ENCODE data around the gene PDZRN4.

PDZRN4 gene

GRCh38 chr12:41193311-41193710, 5.2 kb downstream of the PDZRN4 start:
- Histone ChIP-seq H3K9me2 (replicated peaks; ENCODE audit: insufficient read depth, low read length) (no peaks in the 10 kb centered on the region), H3K79me2 (ENCODE audit: insufficient read depth, low read length) (no peaks in the 10 kb centered on the region), H3K9me3 (ENCODE audit: insufficient read depth, low read length) (no peaks in the 10 kb centered on the region), H2AFZ (ENCODE audit: low read depth, low read length, severe bottlenecking) (no peak overlapping the region), H3K27me3 (ENCODE audit: low read length) (no peaks in the 10 kb centered on the region), H4K20me1 (ENCODE audit: low read depth, low read length) (no peaks in the 10 kb centered on the region), H3K4me2 (ENCODE audit: low read depth, low read length, poor library complexity, severe bottlenecking) (no peak overlapping the region), H3K36me3 (ENCODE audit: low read length) (no peaks in the 10 kb centered on the region), H3K4me3 (ENCODE audit: insufficient read depth, low read length, poor library complexity, severe bottlenecking) (no peak overlapping the region), H3F3A (ENCODE audit: insufficient read depth) (no peaks in the 10 kb centered on the region), H3K9ac (ENCODE audit: low read length) (no peak overlapping the region), H3K27ac (ENCODE audit: low read depth, low read length) (no peak overlapping the region)
- TF ChIP-seq EZH2phosphoT487 (conservative IDR thresholded peaks at IDR 0.05; ENCODE audit: low read length): no peak
- no peak for TF ChIP-seq CTCF (IDR thresholded peaks at IDR 0.05; ENCODE audit: insufficient read depth, low read length, poor library complexity, severe bottlenecking)

- Histone ChIP-seq H3K9ac (ENCODE audit: low read length) (no peak overlapping the region), H3K9me2 (replicated peaks; ENCODE audit: insufficient read depth, low read length) (no peaks in the 10 kb centered on the region), H3K4me3 (ENCODE audit: insufficient read depth, low read length, poor library complexity, severe bottlenecking) (no peak overlapping the region), H3K27ac (ENCODE audit: low read depth, low read length) (no peak overlapping the region), H3K9me3 (ENCODE audit: insufficient read depth, low read length) (no peaks in the 10 kb centered on the region), H3F3A (ENCODE audit: insufficient read depth) (no peaks in the 10 kb centered on the region), H3K36me3 (ENCODE audit: low read length) (no peaks in the 10 kb centered on the region), H3K4me2 (ENCODE audit: low read depth, low read length, poor library complexity, severe bottlenecking) (no peak overlapping the region), H4K20me1 (ENCODE audit: low read depth, low read length) (no peaks in the 10 kb centered on the region), H3K79me2 (ENCODE audit: insufficient read depth, low read length) (no peaks in the 10 kb centered on the region), H3K27me3 (ENCODE audit: low read length) (no peaks in the 10 kb centered on the region), H2AFZ (ENCODE audit: low read depth, low read length, severe bottlenecking) (no peak overlapping the region)
- TF ChIP-seq CTCF (IDR thresholded peaks at IDR 0.05; ENCODE audit: insufficient read depth, low read length, poor library complexity, severe bottlenecking): no peak
- no peak for TF ChIP-seq EZH2phosphoT487 (conservative IDR thresholded peaks at IDR 0.05; ENCODE audit: low read length)
Observed at GRCh38 chr12:41202051-41202450, 13.9 kb downstream of the PDZRN4 start.

- H3K79me2 ChIP-seq (ENCODE audit: insufficient read depth, low read length): no peaks in the 10 kb centered on the region
- no peaks in the 10 kb centered on the region for H3K9me3 ChIP-seq (ENCODE audit: insufficient read depth, low read length)
- no peak overlapping the region for H3K27ac ChIP-seq (ENCODE audit: low read depth, low read length)
- H3F3A ChIP-seq (ENCODE audit: insufficient read depth): no peaks in the 10 kb centered on the region
- H3K27me3 ChIP-seq (ENCODE audit: low read length): no peaks in the 10 kb centered on the region
- no peak overlapping the region for H3K4me2 ChIP-seq (ENCODE audit: low read depth, low read length, poor library complexity, severe bottlenecking)
- H3K9me2 ChIP-seq (replicated peaks; ENCODE audit: insufficient read depth, low read length): no peaks in the 10 kb centered on the region
- H4K20me1 ChIP-seq (ENCODE audit: low read depth, low read length): no peaks in the 10 kb centered on the region
- no peak overlapping the region for H2AFZ ChIP-seq (ENCODE audit: low read depth, low read length, severe bottlenecking)
- H3K36me3 ChIP-seq (ENCODE audit: low read length): no peaks in the 10 kb centered on the region
- no peak overlapping the region for H3K9ac ChIP-seq (ENCODE audit: low read length)
- H3K4me3 ChIP-seq (ENCODE audit: insufficient read depth, low read length, poor library complexity, severe bottlenecking): no peak overlapping the region
- no peak for TF ChIP-seq EZH2phosphoT487 (conservative IDR thresholded peaks at IDR 0.05; ENCODE audit: low read length)
- TF ChIP-seq CTCF (IDR thresholded peaks at IDR 0.05; ENCODE audit: insufficient read depth, low read length, poor library complexity, severe bottlenecking): no peak
Observed at GRCh38 chr12:41205070-41205709, 17.1 kb downstream of the PDZRN4 start.
